CD4-positive, alpha-beta T cell treated with Interleukin-1 beta for 1 hour (primary cell): ENCODE measurements around the gene CHCHD4.
"Not testable (repeated sequence)": the region's sequence is repeated elsewhere in the genome, so short reads cannot be mapped to it uniquely, and the experiment has no call there.

Experiments
- DNase-seq, 2 donors: peaks; one replicate each; pipeline ENCODE4 v3.0.0-alpha.2; 2020 to 2022

The CHCHD4 gene

DNA sequence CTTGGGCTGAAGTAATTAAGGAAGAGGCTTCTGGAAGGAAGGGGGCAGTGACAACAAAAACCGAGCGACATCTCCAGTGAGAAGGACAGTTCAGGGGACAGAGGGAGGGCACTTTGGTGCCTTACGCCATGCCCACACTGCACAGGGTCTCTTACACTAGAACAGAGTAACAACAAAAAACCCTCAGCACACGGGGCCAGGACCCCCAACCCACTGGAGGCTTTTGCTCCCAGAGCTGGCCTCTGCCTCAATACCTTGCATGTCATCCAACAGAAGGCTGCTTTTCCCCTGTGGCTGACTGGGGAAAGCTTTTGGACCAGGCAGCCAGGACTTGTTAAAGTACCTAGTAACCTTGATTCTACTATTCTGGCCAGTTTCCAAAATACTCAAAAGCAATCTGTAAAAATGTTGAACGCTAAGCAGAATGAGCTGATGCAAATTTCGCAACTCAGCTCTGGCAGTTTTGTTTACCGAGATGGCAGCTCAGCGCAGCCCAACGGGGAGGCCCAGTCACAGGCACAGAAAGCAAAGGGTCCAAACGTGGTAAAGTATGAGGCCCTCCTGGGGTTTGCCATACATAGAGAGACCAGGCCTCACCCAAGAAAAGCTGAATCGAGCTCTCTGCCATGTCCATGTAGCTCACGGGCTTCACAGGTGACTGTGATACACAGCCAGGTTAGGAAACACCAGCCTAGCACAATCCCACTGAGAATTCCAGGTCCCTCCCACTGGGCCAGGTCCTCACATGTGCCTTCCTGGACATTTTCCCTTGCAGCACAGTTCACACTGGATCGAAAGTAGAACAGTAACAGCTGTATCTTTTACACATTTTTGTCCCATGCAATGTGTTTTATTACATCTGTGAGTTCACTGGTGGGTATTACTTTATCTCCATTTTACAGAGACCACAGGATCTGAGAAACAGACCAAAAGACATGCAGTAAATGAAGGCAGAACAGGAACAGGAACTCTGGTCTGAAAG lies 6.0 kb downstream of the CHCHD4 start:
- DNase-seq: no peak

DNA sequence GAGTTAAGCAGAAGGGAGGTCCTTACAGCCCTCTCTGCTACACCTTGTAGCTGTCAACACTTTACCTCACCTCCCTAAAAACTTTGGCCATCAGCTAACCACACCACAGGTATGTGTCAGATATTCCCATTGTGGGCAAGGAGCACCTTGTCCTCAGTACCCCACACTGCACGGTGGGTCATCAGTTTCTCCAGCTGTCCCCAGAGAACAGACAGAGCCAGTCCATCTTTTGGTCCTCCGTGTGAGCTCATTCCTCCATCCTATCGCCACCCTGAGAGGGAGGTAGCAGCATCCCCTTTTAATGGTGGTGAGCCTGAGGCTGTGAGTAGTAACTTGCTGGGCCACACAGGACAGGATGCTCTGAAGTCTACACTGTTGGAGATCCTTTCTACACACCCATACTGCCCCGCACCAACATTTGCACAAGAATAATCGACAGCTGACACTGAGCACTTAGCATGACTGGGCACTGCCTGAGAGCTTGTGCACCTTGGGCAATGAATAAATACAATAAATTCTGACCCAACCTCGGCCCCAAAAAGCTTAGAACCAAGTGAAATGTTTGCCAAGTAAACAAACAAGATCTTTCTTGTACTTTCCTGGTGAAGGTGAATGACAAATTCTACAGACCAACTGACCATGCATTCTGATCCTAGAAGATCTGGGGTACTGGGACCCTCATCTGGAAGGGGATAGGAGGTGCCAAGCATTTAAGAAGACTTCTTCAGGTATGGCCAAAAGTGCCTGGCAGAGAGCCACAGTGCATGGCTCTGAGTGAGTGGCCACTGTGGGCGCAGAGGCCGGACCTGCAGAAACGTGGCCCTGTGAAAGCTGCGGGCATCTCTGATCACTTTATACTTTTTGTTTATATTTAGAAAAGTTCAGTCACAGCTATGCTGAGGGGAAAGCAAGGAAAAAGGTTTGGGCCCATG lies 6.9 kb downstream of the CHCHD4 start:
- no peak for DNase-seq

DNA sequence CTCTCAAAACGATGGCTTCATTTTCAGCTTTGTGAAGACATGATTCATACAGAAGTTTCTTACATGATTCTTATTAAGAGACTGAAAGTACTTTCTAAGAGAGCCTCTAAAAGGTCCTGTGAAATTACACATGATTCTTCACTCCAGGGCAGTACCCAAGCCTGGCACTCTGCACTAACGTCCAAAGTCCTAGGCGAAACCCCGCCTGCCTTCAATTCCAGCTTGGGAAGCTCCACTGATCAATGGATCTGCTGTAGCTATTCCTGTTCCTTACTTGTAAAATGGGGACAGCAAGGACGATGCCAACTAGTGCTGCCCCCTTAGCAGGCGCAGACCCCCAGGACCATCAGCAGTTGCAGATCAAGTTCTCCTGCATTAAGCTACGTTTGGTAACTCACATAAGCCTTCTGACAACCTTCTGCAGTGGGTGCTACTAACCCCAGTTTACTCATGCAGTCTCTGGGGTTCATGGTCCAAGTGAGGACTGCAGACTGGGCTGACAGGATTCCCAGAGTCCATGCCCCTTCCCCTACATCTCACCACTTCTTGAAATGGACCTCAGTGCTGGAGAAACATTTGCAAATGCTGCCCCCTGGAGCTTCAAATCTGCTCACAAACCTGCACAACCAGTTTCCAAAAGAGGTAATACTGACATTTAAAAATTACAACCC lies 10.6 kb downstream of the CHCHD4 start:
- no peak for DNase-seq

DNA sequence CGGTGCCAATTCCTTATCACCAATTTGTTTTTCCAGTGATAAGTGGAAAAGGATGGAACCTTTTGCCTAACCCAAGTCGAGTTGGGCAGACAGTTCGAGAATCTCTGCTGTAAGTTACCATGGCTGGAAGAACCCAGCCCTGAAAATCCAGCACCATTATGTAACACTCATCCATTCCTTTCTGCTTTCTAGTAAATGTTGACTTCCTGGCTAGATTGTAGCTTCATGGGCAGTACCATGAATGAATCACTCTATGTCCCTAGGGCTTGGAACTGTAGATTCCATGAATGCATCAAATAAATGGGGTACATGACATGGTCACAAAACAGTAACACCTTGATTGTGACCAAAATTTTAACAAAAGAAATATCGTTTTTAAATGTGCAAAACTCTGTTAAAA lies 14.0 kb downstream of the CHCHD4 start:
- no peak for DNase-seq

DNA sequence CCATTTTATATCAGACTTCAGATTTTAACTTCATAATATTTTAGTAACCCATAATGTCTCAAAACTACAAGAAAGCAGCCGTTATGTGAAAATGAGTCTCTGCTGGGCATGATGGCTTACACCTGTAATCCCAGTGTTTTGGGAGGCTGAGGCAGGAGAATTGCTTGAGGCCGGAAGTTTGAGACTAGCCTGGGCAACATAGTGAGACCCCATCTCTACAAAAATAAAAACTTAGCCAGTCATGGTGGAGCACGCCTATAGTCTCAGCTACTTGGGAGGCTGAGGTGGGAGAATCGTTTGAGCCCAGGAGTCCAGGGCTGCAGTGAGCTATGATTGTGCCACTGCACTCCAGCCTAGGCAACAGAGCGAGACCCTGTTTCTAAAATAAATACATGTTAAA lies 14.8 kb downstream of the CHCHD4 start:
- not testable (repeated sequence) for DNase-seq

DNA sequence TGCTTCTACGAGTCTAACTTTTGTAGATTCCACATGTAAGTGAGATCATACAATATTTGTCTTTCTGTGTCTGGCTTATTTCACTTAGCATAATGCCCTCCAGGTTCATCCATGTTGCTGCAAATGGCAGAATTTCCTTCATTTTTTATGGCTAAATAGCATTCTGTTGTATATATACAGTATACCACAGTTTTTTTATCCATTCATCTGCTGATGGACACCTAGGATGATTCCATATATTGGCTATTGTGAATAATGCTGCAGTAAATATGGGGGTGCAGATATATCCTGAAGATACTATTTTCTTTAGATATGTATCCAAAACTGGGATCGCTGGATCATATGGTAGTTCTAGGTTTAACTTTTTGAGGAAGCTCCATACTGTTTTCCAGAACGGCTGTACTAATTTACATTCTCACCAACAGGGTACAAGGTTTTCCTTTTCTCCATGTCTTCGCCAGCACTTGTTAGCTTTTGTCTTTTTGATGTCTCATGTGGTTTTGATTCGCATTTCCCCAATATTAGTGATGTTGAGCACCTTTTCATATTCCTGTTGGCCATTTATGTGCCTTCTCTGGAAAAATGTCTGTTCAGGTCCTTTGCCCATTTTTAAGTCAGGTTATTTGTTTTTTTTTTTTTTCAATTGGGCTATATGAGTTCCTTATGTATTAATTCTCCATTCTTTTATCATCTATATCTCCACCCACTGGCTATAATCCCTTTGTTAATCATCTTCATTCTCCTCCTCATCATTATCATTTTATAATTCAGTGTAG lies 26.9 kb downstream of the CHCHD4 start:
- DNase-seq: no peak

DNA sequence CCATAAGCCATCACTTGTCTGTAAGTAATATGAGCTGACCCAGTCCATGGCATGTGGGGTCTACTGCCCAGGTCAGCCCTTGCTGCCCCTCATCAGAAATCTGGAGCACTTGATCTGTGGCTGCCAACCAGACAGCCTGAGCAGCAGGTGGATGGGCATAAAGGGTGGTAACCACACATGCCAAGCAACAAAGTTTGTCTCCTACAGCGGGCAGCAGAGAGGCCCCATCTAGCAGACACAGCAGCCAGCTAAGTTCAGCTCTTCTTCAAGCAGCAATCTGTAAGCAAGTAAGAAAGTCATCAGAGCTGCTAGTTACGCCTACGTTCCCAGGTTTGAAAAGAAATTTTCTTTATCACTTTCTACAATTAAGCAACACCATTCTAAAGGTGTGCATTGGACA lies 27.9 kb downstream of the CHCHD4 start:
- no peak for DNase-seq

DNA sequence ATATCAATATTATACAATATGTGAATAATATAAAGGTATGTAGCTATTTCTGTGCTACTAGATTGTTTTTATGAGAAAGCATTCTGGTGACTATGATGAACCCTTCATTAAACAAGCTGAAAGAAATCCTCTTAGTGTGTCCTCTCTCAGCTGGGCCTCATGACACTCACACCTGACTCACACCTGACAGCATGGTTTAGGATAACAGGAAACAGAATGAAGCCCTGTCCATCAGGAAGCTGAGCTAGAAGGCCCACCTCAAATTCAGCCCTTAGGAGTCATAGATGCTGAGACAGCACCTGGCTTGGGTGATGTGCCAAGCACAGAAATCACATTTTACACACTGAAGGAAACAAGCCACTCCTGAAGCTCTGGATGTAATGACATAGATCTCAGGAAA lies 30.8 kb downstream of the CHCHD4 start:
- DNase-seq: no peak

DNA sequence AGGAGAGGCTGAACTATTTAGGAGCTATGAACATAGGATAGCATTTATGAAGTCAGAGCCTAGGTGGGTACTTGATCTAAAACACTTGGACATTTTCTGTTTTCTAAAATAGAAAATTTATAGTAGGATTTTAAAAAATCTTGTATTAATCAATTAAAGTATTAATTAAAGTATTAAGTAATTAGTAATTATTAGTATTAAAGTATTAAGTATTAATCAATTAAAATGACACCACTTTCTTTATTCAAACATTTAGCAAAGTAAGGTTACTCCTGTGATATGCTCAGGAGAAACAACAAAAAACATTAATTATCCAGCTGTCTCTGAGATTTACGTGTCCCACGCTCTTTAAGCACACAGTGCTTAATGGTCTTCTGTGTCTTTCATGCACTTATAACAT lies 32.2 kb downstream of the CHCHD4 start:
- no peak for DNase-seq

DNA sequence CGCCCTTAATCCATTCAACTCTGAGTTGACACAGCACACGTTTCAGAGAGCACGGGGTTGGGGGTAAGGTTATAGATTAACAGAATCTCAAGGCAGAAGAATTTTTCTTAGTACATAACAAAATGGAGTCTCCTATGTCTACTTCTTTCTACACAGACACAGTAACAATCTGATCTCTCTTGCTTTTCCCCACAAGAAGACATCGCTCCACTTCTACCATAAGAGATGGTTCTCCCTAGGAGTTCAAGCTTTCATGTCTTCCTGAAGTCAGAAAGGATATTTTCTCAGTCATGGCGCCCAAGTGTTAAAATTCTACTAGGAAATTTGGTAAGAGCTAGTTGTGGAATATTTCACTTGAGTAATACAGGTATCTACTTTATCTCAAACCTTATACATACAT lies 32.7 kb downstream of the CHCHD4 start:
- DNase-seq: not testable (repeated sequence)

DNA sequence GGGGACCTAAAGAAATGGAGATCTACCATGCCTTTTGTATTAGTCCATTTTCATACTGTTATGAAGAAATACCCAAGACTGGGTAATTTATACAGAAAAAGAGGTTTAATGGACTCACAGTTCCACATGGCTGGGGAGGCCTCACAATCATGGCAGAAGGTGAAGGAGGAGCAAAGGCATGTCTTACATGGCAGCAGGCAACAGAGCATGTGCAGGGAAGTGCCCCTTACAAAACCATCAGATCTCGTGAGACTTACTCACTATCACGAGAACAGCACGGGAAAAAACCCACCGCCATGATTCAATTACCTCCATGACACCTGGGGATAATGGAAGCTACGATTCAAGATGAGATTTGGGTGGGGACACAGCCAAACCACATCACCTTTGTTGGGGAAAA lies 37.2 kb downstream of the CHCHD4 start:
- not testable (repeated sequence) for DNase-seq

DNA sequence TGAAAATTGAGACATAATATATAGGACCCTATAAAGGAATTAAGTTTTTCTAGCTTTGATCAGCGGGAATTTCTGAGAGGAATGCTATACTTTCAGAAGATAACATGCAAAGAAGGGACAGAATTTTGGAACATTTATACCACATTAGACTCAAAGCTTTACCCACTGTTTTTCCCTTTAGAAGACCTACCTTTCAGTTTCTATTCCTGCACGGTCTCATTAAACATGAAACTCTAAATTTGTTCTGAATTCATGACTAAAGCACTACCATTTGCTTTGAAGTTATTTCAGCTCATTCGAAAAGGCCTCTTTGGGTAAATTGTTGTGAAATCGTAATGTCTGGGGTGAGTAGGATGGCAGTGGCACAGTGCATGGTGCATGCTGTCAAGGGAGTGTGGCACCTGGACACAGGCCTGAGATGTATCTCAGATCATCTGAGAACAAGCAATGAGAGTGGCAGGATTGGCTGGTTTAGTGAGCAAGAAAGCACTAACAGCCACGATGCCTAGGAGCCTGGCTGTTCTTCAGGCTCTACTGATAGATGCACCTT lies 42.5 kb downstream of the CHCHD4 start:
- DNase-seq: no peak

DNA sequence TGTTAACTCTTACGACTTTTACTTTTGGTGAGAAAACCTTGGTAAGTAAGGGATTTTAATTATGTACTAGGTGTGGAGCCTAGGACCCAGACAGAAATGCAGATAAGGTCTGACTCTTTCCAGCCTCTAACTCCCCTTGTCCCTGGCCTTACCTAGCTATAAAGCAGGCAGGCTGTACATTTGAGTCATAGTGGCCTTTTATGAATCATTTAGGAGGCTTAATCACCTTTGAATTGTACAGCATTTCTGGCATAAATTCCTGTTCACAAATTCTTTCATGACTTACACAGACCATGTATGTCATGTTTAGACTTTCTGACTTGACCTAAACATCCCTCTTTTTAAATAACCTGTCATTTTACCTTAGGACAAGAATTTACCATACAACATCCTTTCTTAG lies 47.4 kb downstream of the CHCHD4 start:
- DNase-seq: no peak

DNA sequence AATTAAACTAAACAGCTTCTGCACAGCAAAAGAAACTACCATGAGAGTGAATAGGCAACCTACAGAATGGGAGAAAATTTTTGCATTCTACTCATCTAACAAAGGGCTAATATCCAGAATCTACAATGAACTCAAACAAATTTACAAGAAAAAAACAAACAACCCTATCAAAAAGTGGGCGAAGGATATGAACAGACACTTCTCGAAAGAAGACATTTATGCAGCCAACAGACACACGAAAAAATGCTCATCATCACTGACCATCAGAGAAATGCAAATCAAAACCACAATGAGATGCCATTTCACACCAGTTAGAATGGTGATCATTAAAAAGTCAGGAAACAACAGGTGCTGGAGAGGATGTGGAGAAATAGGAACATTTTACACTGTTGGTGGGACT lies 49.4 kb downstream of the CHCHD4 start:
- not testable (repeated sequence) for DNase-seq

DNA sequence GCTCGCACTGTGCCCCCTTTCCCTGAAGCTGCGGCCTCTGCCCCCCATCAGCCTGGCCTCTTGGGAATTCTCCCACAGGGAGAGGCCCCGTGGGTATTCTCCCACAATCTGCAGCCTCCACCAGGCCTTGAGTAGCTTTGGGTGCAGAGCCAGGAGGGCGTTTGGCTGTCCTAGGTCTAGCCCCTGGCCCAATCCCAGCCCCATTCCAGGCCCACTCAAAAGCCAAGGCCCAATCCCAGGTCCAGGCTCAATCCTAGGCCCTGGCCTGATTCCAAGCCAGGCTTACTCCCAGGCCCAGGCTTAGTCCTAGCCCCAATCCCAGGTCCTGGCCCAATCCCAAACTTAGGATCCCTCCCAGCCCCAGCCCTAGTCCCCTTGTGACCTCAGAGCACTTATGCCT lies 59.8 kb downstream of the CHCHD4 start:
- no peak for DNase-seq

DNA sequence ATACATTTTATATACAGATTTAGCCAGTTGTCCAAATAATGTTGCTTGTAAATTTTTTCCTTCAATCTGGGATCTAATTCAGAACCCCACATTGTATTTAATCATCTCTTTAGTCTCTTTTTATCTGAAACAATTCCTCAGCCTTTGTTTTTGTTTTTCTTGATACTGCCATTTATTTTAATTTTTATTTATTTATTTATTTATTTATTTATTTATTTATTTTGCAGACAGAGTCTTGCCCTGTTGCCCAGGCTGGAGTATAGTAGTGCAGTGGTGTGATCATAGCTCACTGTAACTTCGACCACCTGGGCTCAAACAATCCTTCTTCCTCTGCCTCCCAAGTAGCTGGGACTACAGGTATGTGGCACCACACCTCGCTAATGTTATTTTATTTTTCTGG lies 61.5 kb downstream of the CHCHD4 start:
- no peak for DNase-seq
